GM18508 (cell line): Measurements from ENCODE around the gene MXRA7.
"Not testable (repeated sequence)": the region's sequence is repeated elsewhere in the genome, so short reads cannot be mapped to it uniquely, and the experiment has no call there.

Source experiments
- ATAC-seq: cut with Tn5 transposase; IDR thresholded peaks from one replicate; pipeline ENCODE4 v1.9.1; 2021; ENCODE audit warnings: moderate number of reproducible peaks; ENCODE audit not compliant: insufficient read depth, unreplicated experiment

The MXRA7 gene

GRCh38 chr17:76720211-76720610 lies 9.4 kb upstream of the MXRA7 start:
- ATAC-seq = no peak

- no peak for ATAC-seq
These were observed 7.8 kb upstream of the MXRA7 start for GRCh38 chr17:76718516-76718915.

GRCh38 chr17:76716839-76717215 lies 6.1 kb upstream of the MXRA7 start:
- ATAC-seq = no peak

- ATAC-seq = no peak
These were observed 5.5 kb upstream of the MXRA7 start for GRCh38 chr17:76716146-76716838.

GRCh38 chr17:76715496-76715830 lies 4.7 kb upstream of the MXRA7 start:
- no peak for ATAC-seq

- no peak for ATAC-seq
These were observed 4.2 kb upstream of the MXRA7 start for GRCh38 chr17:76714822-76715495.

- ATAC-seq = no peak
These were observed 3.6 kb upstream of the MXRA7 start for GRCh38 chr17:76714336-76714735.

- no peak for ATAC-seq
These were observed 3.0 kb upstream of the MXRA7 start for GRCh38 chr17:76713765-76714164.

- ATAC-seq = not testable (repeated sequence)
These were observed 1.6 kb upstream of the MXRA7 start for GRCh38 chr17:76712321-76712720.

GRCh38 chr17:76709951-76710862 lies 558 bp downstream of the MXRA7 start:
- not testable (repeated sequence) for ATAC-seq

- ATAC-seq = no peak
These were observed 1.5 kb downstream of the MXRA7 start for GRCh38 chr17:76709077-76709950.

GRCh38 chr17:76707985-76708807 lies 2.6 kb downstream of the MXRA7 start:
- no peak for ATAC-seq

GRCh38 chr17:76706817-76707216 lies 3.9 kb downstream of the MXRA7 start:
- ATAC-seq = no peak

- ATAC-seq = no peak
These were observed 6.0 kb downstream of the MXRA7 start for GRCh38 chr17:76704805-76705204.

- ATAC-seq = no peak
These were observed 7.7 kb downstream of the MXRA7 start for GRCh38 chr17:76702941-76703637.

GRCh38 chr17:76702076-76702475 lies 8.7 kb downstream of the MXRA7 start:
- ATAC-seq = no peak

GRCh38 chr17:76701471-76701967 lies 9.2 kb downstream of the MXRA7 start:
- no peak for ATAC-seq

- ATAC-seq = no peak
These were observed 9.9 kb downstream of the MXRA7 start for GRCh38 chr17:76700617-76701470.
